Astrocyte (in vitro differentiated cells and primary cell): ENCODE measurements around the gene ANKHD1.

Experiments used
- EZH2 ChIP-seq: IDR thresholded peaks from 2 replicates; pipeline ENCODE4 v1.6.1; 2012; ENCODE audit warnings: mild to moderate bottlenecking, low read length, inconsistent platforms; ENCODE audit not compliant: insufficient read depth
- TF ChIP-seq, protein P1 (sequence below): IDR thresholded peaks from 2 replicates; pipeline ENCODE4 v1.5.1; 2011; ENCODE audit warnings: low read depth, mild to moderate bottlenecking, inconsistent platforms, low read length, moderate library complexity; ENCODE audit not compliant: insufficient read depth

DNA sequence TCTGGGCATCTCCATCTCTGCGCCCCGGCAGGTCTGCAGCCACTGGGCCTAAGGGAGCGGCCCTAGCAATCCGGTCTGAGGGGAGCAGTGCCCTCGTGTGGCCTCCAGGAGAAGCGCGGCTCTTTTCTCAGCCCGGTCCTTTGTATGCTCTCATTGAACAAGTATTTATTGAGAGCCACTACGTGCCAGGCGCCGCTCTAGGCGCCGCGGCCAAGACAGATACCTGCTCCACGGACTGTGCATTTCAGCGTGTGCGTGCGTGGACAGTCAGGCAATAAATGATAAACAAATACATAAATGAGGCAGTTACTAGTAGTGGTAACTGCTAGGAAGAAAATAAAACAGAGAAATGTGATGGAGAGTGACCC, 43.9 kb upstream of the ANKHD1 start:
- TF ChIP-seq, protein P1, sequence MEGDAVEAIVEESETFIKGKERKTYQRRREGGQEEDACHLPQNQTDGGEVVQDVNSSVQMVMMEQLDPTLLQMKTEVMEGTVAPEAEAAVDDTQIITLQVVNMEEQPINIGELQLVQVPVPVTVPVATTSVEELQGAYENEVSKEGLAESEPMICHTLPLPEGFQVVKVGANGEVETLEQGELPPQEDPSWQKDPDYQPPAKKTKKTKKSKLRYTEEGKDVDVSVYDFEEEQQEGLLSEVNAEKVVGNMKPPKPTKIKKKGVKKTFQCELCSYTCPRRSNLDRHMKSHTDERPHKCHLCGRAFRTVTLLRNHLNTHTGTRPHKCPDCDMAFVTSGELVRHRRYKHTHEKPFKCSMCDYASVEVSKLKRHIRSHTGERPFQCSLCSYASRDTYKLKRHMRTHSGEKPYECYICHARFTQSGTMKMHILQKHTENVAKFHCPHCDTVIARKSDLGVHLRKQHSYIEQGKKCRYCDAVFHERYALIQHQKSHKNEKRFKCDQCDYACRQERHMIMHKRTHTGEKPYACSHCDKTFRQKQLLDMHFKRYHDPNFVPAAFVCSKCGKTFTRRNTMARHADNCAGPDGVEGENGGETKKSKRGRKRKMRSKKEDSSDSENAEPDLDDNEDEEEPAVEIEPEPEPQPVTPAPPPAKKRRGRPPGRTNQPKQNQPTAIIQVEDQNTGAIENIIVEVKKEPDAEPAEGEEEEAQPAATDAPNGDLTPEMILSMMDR: peak; percentile 80
- no peak for TF ChIP-seq EZH2
